ENCODE results near the gene CCND2. TPM values are rescaled to one million over a fixed set of nuclear protein-coding genes. Genes with fewer than 3 reads are reported as not detected.
"Not testable (repeated sequence)": the region's sequence is repeated elsewhere in the genome, so short reads cannot be mapped to it uniquely, and the experiment has no call there.

The CCND2 gene
- total RNA-seq, 1 donor from 2014 or later: 12.6 TPM

GRCh38 chr12:4241592-4241991, 32.0 kb upstream of the CCND2 start:
- H3K27me3 Mint-ChIP-seq (ENCODE audit: unreplicated experiment): peaks cover 8% of the 10 kb centered on the region
- H3K4me3 Mint-ChIP-seq (ENCODE audit: unreplicated experiment): no peak overlapping the region
- H3K27ac Mint-ChIP-seq (ENCODE audit: unreplicated experiment): no peak overlapping the region
- no peaks in the 10 kb centered on the region for H3K36me3 Mint-ChIP-seq (ENCODE audit: unreplicated experiment)
- no peak for DNase-seq (ENCODE audit: extremely low spot score, unreplicated experiment)
- peaks cover 6% of the 10 kb centered on the region for H3K9me3 Mint-ChIP-seq (ENCODE audit: unreplicated experiment)
- H3K4me1 Mint-ChIP-seq (ENCODE audit: unreplicated experiment): no peaks in the 10 kb centered on the region
- TF ChIP-seq CTCF (IDR thresholded peaks at IDR 0.05): no peak

DNA sequence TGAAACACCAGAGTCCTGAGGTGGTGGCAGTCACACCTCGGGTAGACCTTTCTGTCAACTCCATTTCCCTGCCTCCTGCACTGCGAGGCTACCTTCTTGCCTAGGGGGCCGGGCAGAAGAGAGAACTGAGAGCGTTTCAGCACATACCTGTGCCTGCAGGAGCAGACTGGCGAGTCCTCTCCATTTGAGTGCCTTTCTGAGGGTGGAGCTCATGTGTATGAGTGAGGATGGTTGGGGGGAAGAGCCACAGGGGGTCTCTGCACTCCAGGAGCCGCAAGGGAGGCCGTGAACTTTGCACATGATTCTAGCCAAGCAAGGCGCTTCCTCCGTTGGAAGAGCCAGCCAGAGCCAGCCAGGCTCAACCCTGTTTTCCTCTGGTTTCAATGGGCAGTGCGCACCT, 31.0 kb upstream of the CCND2 start:
- no peak overlapping the region for H3K27ac Mint-ChIP-seq (ENCODE audit: unreplicated experiment)
- H3K4me3 Mint-ChIP-seq (ENCODE audit: unreplicated experiment): no peak overlapping the region
- no peak for TF ChIP-seq CTCF (IDR thresholded peaks at IDR 0.05)
- no peaks in the 10 kb centered on the region for H3K36me3 Mint-ChIP-seq (ENCODE audit: unreplicated experiment)
- peaks cover 2% of the 10 kb centered on the region for H3K27me3 Mint-ChIP-seq (ENCODE audit: unreplicated experiment)
- no peak for DNase-seq (ENCODE audit: extremely low spot score, unreplicated experiment)
- no peaks in the 10 kb centered on the region for H3K4me1 Mint-ChIP-seq (ENCODE audit: unreplicated experiment)
- peaks cover 6% of the 10 kb centered on the region for H3K9me3 Mint-ChIP-seq (ENCODE audit: unreplicated experiment)

DNA sequence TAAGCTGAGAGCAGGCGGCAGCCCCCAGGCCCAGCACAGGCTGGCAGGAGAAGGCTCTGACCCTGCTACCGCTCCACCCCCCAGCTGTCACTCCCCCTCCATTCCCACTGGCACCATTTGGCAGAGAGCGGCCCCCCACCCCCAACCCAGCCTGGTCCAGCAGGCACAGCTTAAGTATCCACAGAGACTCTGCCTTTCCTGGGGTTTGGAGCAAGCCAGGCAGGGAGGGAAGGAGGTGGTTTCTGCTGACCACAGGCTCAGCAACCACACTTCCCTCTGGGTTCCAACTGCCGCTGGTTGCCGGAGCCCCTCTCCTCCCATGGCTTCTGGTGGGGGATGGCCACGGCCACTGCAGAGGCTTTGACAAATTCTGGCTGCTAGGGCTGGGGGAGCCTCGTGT, 30.5 kb upstream of the CCND2 start:
- H3K36me3 Mint-ChIP-seq (ENCODE audit: unreplicated experiment): no peaks in the 10 kb centered on the region

DNA sequence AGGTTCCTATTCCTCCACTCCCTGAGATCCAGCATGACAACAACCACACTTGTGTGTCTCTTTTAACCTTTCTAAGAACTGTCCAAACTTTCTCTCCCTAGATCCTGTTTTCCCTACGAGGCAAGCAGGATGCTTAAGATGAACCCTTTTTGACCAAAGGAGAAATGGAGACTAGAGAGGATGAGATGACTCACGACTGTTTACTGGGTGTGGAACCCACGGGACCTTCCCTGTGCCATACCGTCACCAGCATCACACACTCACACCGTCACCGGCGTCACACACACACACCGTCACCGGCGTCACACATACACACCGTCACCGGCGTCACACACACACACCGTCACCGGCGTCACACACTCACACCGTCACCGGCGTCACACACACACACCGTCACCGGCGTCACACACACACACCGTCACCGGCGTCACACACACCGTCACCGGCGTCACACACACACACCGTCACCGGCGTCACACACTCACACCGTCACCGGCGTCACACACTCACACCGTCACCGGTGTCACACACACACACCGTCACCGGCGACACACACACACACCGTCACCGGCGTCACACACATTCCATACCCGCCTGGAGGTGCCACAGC, 30.0 kb upstream of the CCND2 start:
- not testable (repeated sequence) for H3K9me3 Mint-ChIP-seq (ENCODE audit: unreplicated experiment); H3K4me1 Mint-ChIP-seq (ENCODE audit: unreplicated experiment); H3K4me3 Mint-ChIP-seq (ENCODE audit: unreplicated experiment); DNase-seq (ENCODE audit: extremely low spot score, unreplicated experiment); H3K27me3 Mint-ChIP-seq (ENCODE audit: unreplicated experiment); H3K27ac Mint-ChIP-seq (ENCODE audit: unreplicated experiment); H3K36me3 Mint-ChIP-seq (ENCODE audit: unreplicated experiment)

More for the DNA sequence above, 30.5 kb upstream of the CCND2 start:
- H3K27me3 Mint-ChIP-seq (ENCODE audit: unreplicated experiment): peaks cover 2% of the 10 kb centered on the region
- no peaks in the 10 kb centered on the region for H3K4me1 Mint-ChIP-seq (ENCODE audit: unreplicated experiment)
- H3K4me3 Mint-ChIP-seq (ENCODE audit: unreplicated experiment): no peak overlapping the region
- TF ChIP-seq CTCF (IDR thresholded peaks at IDR 0.05): no peak
- H3K27ac Mint-ChIP-seq (ENCODE audit: unreplicated experiment): no peak overlapping the region
- no peak for DNase-seq (ENCODE audit: extremely low spot score, unreplicated experiment)
- H3K9me3 Mint-ChIP-seq (ENCODE audit: unreplicated experiment): peaks cover 6% of the 10 kb centered on the region

DNA sequence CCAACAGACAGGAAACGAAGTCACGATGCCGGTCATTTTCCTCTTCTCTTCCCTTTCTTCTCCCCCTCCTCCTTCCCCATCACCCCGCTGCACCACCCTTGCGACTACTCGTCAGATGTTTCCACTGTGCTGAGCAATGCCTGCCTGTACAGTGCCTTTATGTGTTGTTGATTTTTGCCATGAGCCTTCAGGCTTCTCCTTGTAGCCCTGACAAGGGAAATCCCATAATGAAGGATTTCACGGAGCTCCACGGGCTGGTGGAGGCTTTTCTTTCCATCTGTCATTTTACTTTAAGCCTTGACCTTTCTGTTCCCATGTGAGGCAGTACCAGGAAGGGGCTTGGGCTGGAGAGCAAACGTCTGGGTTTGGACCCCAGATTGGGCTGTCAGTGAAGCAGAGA, 28.7 kb upstream of the CCND2 start:
- H3K36me3 Mint-ChIP-seq (ENCODE audit: unreplicated experiment): no peaks in the 10 kb centered on the region
- DNase-seq (ENCODE audit: extremely low spot score, unreplicated experiment): no peak
- no peak overlapping the region for H3K27ac Mint-ChIP-seq (ENCODE audit: unreplicated experiment)
- no peaks in the 10 kb centered on the region for H3K4me1 Mint-ChIP-seq (ENCODE audit: unreplicated experiment)
- no peaks in the 10 kb centered on the region for H3K27me3 Mint-ChIP-seq (ENCODE audit: unreplicated experiment)
- no peak overlapping the region for H3K4me3 Mint-ChIP-seq (ENCODE audit: unreplicated experiment)
- peaks cover 6% of the 10 kb centered on the region for H3K9me3 Mint-ChIP-seq (ENCODE audit: unreplicated experiment)
- no peak for TF ChIP-seq CTCF (IDR thresholded peaks at IDR 0.05)

- Mint-ChIP-seq H3K27me3 (ENCODE audit: unreplicated experiment) (no peaks in the 10 kb centered on the region), H3K4me3 (ENCODE audit: unreplicated experiment) (no peak overlapping the region), H3K27ac (ENCODE audit: unreplicated experiment) (no peak overlapping the region), H3K9me3 (ENCODE audit: unreplicated experiment) (peaks cover 6% of the 10 kb centered on the region), H3K4me1 (ENCODE audit: unreplicated experiment) (no peaks in the 10 kb centered on the region), H3K36me3 (ENCODE audit: unreplicated experiment) (no peaks in the 10 kb centered on the region)
- DNase-seq (ENCODE audit: extremely low spot score, unreplicated experiment): no peak
- no peak for TF ChIP-seq CTCF (IDR thresholded peaks at IDR 0.05)
These were observed 28.1 kb upstream of the CCND2 start for GRCh38 chr12:4245446-4245845.
